GM19438 (cell line): ENCODE results near the gene ZNF726.
"Not testable (repeated sequence)": the region's sequence is repeated elsewhere in the genome, so short reads cannot be mapped to it uniquely, and the experiment has no call there.

Experiments
- ATAC-seq: cut with Tn5 transposase; IDR thresholded peaks from one replicate; pipeline ENCODE4 v1.9.1; 2021; ENCODE audit warnings: low read depth; ENCODE audit not compliant: unreplicated experiment

ZNF726 gene

GRCh38 chr19:23937031-23937430 lies 22.3 kb downstream of the ZNF726 start:
- not testable (repeated sequence) for ATAC-seq

- ATAC-seq: no peak
Observed at GRCh38 chr19:23943411-23943810, 28.7 kb downstream of the ZNF726 start.

- no peak for ATAC-seq
Observed at GRCh38 chr19:23946569-23946968, 31.9 kb downstream of the ZNF726 start.

- no peak for ATAC-seq
Observed at GRCh38 chr19:23949611-23950010, 34.9 kb downstream of the ZNF726 start.

GRCh38 chr19:23956051-23956450 lies 41.4 kb downstream of the ZNF726 start:
- no peak for ATAC-seq

- no peak for ATAC-seq
Observed at GRCh38 chr19:23957660-23958281, 43.1 kb downstream of the ZNF726 start.

GRCh38 chr19:23963396-23963795 lies 48.7 kb downstream of the ZNF726 start:
- not testable (repeated sequence) for ATAC-seq

- not testable (repeated sequence) for ATAC-seq
Observed at GRCh38 chr19:23963881-23964280, 49.2 kb downstream of the ZNF726 start.

- ATAC-seq: not testable (repeated sequence)
Observed at GRCh38 chr19:23964334-23964733, 49.6 kb downstream of the ZNF726 start.

- no peak for ATAC-seq
Observed at GRCh38 chr19:23969630-23970029, 54.9 kb downstream of the ZNF726 start.

- no peak for ATAC-seq
Observed at GRCh38 chr19:23971598-23971997, 56.9 kb downstream of the ZNF726 start.

GRCh38 chr19:23972161-23972560 lies 57.5 kb downstream of the ZNF726 start:
- no peak for ATAC-seq

GRCh38 chr19:23974941-23975340 lies 60.3 kb downstream of the ZNF726 start:
- no peak for ATAC-seq

- ATAC-seq: not testable (repeated sequence)
Observed at GRCh38 chr19:23976631-23977030, 61.9 kb downstream of the ZNF726 start.

- not testable (repeated sequence) for ATAC-seq
Observed at GRCh38 chr19:23977256-23977655, 62.6 kb downstream of the ZNF726 start.

- ATAC-seq: no peak
Observed at GRCh38 chr19:23978068-23978467, 63.4 kb downstream of the ZNF726 start.

- no peak for ATAC-seq
Observed at GRCh38 chr19:23980805-23981204, 66.1 kb downstream of the ZNF726 start.

GRCh38 chr19:23981863-23982262 lies 67.2 kb downstream of the ZNF726 start:
- no peak for ATAC-seq

GRCh38 chr19:23983406-23983805 lies 68.7 kb downstream of the ZNF726 start:
- no peak for ATAC-seq
